ENCODE measurements around the gene NBR1. TPM values are rescaled to one million over a fixed set of nuclear protein-coding genes. Genes with fewer than 3 reads are reported as not detected.

NBR1 gene
- total RNA-seq, 1 experiment from 2014 or later = 42.8 TPM

- H3K4me1 Mint-ChIP-seq = peaks cover 31% of the 10 kb centered on the region
- ATAC-seq (no peak), DNase-seq (ENCODE audit: low spot score) (no peak)
- ChIA-PET POLR2A (no interaction called here), CTCF (no interaction called here)
- H3K27me3 Mint-ChIP-seq (ENCODE audit: low read depth) = no peaks in the 10 kb centered on the region
- no peak overlapping the region for H3K4me3 Mint-ChIP-seq
- H3K27ac Mint-ChIP-seq = no peak overlapping the region
- no peaks in the 10 kb centered on the region for H3K9me3 Mint-ChIP-seq
- H3K36me3 Mint-ChIP-seq = peaks cover 5% of the 10 kb centered on the region; the same call in 1 of the 2 replicates
- TF ChIP-seq, protein P1, sequence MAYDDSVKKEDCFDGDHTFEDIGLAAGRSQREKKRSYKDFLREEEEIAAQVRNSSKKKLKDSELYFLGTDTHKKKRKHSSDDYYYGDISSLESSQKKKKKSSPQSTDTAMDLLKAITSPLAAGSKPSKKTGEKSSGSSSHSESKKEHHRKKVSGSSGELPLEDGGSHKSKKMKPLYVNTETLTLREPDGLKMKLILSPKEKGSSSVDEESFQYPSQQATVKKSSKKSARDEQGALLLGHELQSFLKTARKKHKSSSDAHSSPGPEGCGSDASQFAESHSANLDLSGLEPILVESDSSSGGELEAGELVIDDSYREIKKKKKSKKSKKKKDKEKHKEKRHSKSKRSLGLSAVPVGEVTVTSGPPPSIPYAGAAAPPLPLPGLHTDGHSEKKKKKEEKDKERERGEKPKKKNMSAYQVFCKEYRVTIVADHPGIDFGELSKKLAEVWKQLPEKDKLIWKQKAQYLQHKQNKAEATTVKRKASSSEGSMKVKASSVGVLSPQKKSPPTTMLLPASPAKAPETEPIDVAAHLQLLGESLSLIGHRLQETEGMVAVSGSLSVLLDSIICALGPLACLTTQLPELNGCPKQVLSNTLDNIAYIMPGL (CRISPR knock-in tag; IDR thresholded peaks at IDR 0.05) = no peak
- TF ChIP-seq NR2C2 (CRISPR knock-in tag; IDR thresholded peaks at IDR 0.05) = no peak
- no peak for TF ChIP-seq SP1 (CRISPR knock-in tag; conservative IDR thresholded peaks at IDR 0.05)
- TF ChIP-seq ZSCAN18 (CRISPR knock-in tag; IDR thresholded peaks at IDR 0.05) = no peak
- no peak for TF ChIP-seq JUN (CRISPR knock-in tag; IDR thresholded peaks at IDR 0.05)
- TF ChIP-seq ZNF416 (CRISPR knock-in tag; IDR thresholded peaks at IDR 0.05) = no peak
- TF ChIP-seq, protein P2, sequence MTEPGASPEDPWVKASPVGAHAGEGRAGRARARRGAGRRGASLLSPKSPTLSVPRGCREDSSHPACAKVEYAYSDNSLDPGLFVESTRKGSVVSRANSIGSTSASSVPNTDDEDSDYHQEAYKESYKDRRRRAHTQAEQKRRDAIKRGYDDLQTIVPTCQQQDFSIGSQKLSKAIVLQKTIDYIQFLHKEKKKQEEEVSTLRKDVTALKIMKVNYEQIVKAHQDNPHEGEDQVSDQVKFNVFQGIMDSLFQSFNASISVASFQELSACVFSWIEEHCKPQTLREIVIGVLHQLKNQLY (CRISPR knock-in tag; IDR thresholded peaks at IDR 0.05) = no peak
- TF ChIP-seq, protein P3, sequence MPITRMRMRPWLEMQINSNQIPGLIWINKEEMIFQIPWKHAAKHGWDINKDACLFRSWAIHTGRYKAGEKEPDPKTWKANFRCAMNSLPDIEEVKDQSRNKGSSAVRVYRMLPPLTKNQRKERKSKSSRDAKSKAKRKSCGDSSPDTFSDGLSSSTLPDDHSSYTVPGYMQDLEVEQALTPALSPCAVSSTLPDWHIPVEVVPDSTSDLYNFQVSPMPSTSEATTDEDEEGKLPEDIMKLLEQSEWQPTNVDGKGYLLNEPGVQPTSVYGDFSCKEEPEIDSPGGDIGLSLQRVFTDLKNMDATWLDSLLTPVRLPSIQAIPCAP (CRISPR knock-in tag; IDR thresholded peaks at IDR 0.05) = no peak
- TF ChIP-seq ZNF263 (CRISPR knock-in tag; IDR thresholded peaks at IDR 0.05; ENCODE audit: low read depth) = no peak
- TF ChIP-seq GTF2I (CRISPR knock-in tag; conservative IDR thresholded peaks at IDR 0.05) = no peak
- no peak for TF ChIP-seq FOXP1 (CRISPR knock-in tag; IDR thresholded peaks at IDR 0.05; ENCODE audit: borderline replicate concordance)
- no peak for TF ChIP-seq ETV6 (CRISPR knock-in tag; IDR thresholded peaks at IDR 0.05)
- no peak for TF ChIP-seq KAT7 (CRISPR knock-in tag; IDR thresholded peaks at IDR 0.05; ENCODE audit: borderline replicate concordance)
- TF ChIP-seq, protein P4, sequence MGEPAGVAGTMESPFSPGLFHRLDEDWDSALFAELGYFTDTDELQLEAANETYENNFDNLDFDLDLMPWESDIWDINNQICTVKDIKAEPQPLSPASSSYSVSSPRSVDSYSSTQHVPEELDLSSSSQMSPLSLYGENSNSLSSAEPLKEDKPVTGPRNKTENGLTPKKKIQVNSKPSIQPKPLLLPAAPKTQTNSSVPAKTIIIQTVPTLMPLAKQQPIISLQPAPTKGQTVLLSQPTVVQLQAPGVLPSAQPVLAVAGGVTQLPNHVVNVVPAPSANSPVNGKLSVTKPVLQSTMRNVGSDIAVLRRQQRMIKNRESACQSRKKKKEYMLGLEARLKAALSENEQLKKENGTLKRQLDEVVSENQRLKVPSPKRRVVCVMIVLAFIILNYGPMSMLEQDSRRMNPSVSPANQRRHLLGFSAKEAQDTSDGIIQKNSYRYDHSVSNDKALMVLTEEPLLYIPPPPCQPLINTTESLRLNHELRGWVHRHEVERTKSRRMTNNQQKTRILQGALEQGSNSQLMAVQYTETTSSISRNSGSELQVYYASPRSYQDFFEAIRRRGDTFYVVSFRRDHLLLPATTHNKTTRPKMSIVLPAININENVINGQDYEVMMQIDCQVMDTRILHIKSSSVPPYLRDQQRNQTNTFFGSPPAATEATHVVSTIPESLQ (CRISPR knock-in tag; IDR thresholded peaks at IDR 0.05) = no peak
- TF ChIP-seq PRDM15 (CRISPR knock-in tag; IDR thresholded peaks at IDR 0.05) = no peak
- no peak for TF ChIP-seq SOX15 (CRISPR knock-in tag; IDR thresholded peaks at IDR 0.05)
- no peak for TF ChIP-seq ATF1 (CRISPR knock-in tag; IDR thresholded peaks at IDR 0.05)
- TF ChIP-seq, protein P5, sequence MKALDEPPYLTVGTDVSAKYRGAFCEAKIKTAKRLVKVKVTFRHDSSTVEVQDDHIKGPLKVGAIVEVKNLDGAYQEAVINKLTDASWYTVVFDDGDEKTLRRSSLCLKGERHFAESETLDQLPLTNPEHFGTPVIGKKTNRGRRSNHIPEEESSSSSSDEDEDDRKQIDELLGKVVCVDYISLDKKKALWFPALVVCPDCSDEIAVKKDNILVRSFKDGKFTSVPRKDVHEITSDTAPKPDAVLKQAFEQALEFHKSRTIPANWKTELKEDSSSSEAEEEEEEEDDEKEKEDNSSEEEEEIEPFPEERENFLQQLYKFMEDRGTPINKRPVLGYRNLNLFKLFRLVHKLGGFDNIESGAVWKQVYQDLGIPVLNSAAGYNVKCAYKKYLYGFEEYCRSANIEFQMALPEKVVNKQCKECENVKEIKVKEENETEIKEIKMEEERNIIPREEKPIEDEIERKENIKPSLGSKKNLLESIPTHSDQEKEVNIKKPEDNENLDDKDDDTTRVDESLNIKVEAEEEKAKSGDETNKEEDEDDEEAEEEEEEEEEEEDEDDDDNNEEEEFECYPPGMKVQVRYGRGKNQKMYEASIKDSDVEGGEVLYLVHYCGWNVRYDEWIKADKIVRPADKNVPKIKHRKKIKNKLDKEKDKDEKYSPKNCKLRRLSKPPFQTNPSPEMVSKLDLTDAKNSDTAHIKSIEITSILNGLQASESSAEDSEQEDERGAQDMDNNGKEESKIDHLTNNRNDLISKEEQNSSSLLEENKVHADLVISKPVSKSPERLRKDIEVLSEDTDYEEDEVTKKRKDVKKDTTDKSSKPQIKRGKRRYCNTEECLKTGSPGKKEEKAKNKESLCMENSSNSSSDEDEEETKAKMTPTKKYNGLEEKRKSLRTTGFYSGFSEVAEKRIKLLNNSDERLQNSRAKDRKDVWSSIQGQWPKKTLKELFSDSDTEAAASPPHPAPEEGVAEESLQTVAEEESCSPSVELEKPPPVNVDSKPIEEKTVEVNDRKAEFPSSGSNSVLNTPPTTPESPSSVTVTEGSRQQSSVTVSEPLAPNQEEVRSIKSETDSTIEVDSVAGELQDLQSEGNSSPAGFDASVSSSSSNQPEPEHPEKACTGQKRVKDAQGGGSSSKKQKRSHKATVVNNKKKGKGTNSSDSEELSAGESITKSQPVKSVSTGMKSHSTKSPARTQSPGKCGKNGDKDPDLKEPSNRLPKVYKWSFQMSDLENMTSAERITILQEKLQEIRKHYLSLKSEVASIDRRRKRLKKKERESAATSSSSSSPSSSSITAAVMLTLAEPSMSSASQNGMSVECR (CRISPR knock-in tag; IDR thresholded peaks at IDR 0.05; ENCODE audit: borderline replicate concordance) = no peak
Measured at GRCh38 chr17:43143201-43143600, 27.8 kb upstream of the NBR1 start.
